GM12878 (cell line): ENCODE data around the gene FRMPD2. TPM values are rescaled to one million over a fixed set of nuclear protein-coding genes. Genes with fewer than 3 reads are reported as not detected.

Experiments
- ATAC-seq: fragments of 200-7000 bp; cut with Tn5 transposase; 3 replicates; pipeline ENCODE4 v1.9.1; 2020; ENCODE audit warnings: mild to moderate bottlenecking, moderate library complexity
- BruUV-seq: library from RNA; stranded (reverse); fragments of 400-500 nt; replicated peaks from 2 replicates; lab custom pipeline; 2021; lab: Mats Ljungman, UMichigan
- CTCF ChIA-PET: fragments of 300-600 bp; sonication (Branson Sonifier 250); formaldehyde crosslinking; extraction: SDS; loops from one replicate; lab custom pipeline; 2021; ENCODE audit warnings: inconsistent platforms; lab: Yijun Ruan, JAX
- POLR2A ChIA-PET: fragments of 350-600 bp; formaldehyde crosslinking; extraction: SDS; loops from one replicate; lab custom pipeline; 2021; ENCODE audit warnings: inconsistent platforms; lab: Charles Lee
- RAD21 ChIA-PET: fragments of 300-600 bp; sonication (Branson Sonifier 250); formaldehyde crosslinking; loops from one replicate; lab custom pipeline; 2023; ENCODE audit warnings: antibody characterized with exemption; ENCODE audit not compliant: unreplicated experiment; lab: Charles Lee
- SMC1A ChIA-PET: fragments of 300-600 bp; sonication (Branson Sonifier 250); formaldehyde crosslinking; loops from one replicate; lab custom pipeline; 2023; ENCODE audit not compliant: unreplicated experiment, uncharacterized antibody; lab: Charles Lee
- DNase-seq: peaks from one replicate; pipeline ENCODE4 v3.0.0-alpha.2; 2011; ENCODE audit warnings: low read depth, low spot score
- FAIRE-seq: peaks from 3 replicates; lab custom pipeline; 2011; peaks lifted over from hg19 to GRCh38; lab: Jason Lieb, UNC
- H2AFZ ChIP-seq: 2 replicates; pipeline ENCODE4 v1.6.0; 2011; ENCODE audit warnings: low read depth, low read length, control low read depth; ENCODE audit not compliant: control insufficient read depth
- H3K27ac ChIP-seq: 2 replicates; pipeline ENCODE4 v1.5.1; 2011; ENCODE audit warnings: control low read depth; ENCODE audit not compliant: control insufficient read depth, insufficient read depth
- H3K27me3 ChIP-seq, 2 experiments: replicated peaks in 1 of 2; 2 replicates each; pipeline versions ENCODE4 v1.6.0 to v1.6.1; 2011; ENCODE audit warnings: low read length in 1 of 2; ENCODE audit not compliant: control insufficient read depth in 2 of 2, insufficient read depth in 2 of 2
- H3K36me3 ChIP-seq, 2 experiments: 2 replicates each; pipeline ENCODE4 v1.5.1; 2011; ENCODE audit warnings: low read length in 1 of 2; ENCODE audit not compliant: control insufficient read depth in 2 of 2, insufficient read depth in 2 of 2
- H3K4me1 ChIP-seq: 2 replicates; pipeline ENCODE4 v1.6.1; 2011; ENCODE audit warnings: mild to moderate bottlenecking, low read length, moderate library complexity, mixed read lengths; ENCODE audit not compliant: control insufficient read depth, insufficient read depth
- H3K4me2 ChIP-seq: 2 replicates; pipeline ENCODE4 v1.6.0; 2011; ENCODE audit warnings: control low read depth; ENCODE audit not compliant: control insufficient read depth, insufficient read depth
- H3K4me3 ChIP-seq: fragments of 200-600 bp; sonication (generic); 2 replicates; pipeline ENCODE4 v1.5.1; 2016
- H3K79me2 ChIP-seq: 2 replicates; pipeline ENCODE4 v1.6.0; 2011; ENCODE audit warnings: low read length; ENCODE audit not compliant: control insufficient read depth, insufficient read depth
- H3K9ac ChIP-seq: 2 replicates; pipeline ENCODE4 v1.8.0; 2011; ENCODE audit warnings: low read length, control low read depth, mixed read lengths; ENCODE audit not compliant: control insufficient read depth, insufficient read depth
- H3K9me3 ChIP-seq: replicated peaks from 3 replicates; pipeline ENCODE4 v1.5.1; 2011; ENCODE audit warnings: mild to moderate bottlenecking, low read length; ENCODE audit not compliant: control insufficient read depth, insufficient read depth
- H4K20me1 ChIP-seq: 2 replicates; pipeline ENCODE4 v1.6.0; 2011; ENCODE audit not compliant: control insufficient read depth, insufficient read depth
- ATF3 ChIP-seq: IDR thresholded peaks from 2 replicates; pipeline ENCODE4 v1.6.1; 2011; ENCODE audit warnings: low read depth, mild to moderate bottlenecking, low read length, moderate library complexity, borderline replicate concordance; ENCODE audit errors: extremely low read depth
- CEBPB ChIP-seq, 2 experiments: fragments of 150-350 bp in 1 of 2; IDR thresholded peaks; 2 replicates each; pipeline ENCODE4 v1.6.1; 2012 to 2014; ENCODE audit warnings: low read depth in 2 of 2, low read length in 2 of 2, borderline replicate concordance in 1 of 2, inconsistent platforms in 1 of 2
- ESRRA ChIP-seq: IDR thresholded peaks from 2 replicates; pipeline ENCODE4 v1.6.1; 2012; ENCODE audit warnings: mild to moderate bottlenecking, low read length, improper control_type of control experiment
- IRF5 ChIP-seq: fragments of 450-650 bp; IDR thresholded peaks from 2 replicates; pipeline ENCODE4 v1.6.1; 2017; ENCODE audit warnings: borderline replicate concordance
- KDM1A ChIP-seq: fragments of 200-600 bp; sonication (generic); IDR thresholded peaks from 2 replicates; pipeline ENCODE4 v1.6.1; 2016; ENCODE audit warnings: borderline replicate concordance
- RFX5 ChIP-seq: IDR thresholded peaks from 2 replicates; pipeline ENCODE4 v1.6.1; 2011; ENCODE audit warnings: low read depth, low read length, improper control_type of control experiment
- STAT1 ChIP-seq: fragments of 450-650 bp; conservative IDR thresholded peaks from 2 replicates; pipeline ENCODE4 v1.6.1; 2014; ENCODE audit warnings: antibody characterized with exemption, mild to moderate bottlenecking
- STAT3 ChIP-seq: IDR thresholded peaks from 2 replicates; pipeline ENCODE4 v1.6.1; 2011; ENCODE audit warnings: low read depth, low read length, improper control_type of control experiment
- ZBTB11 ChIP-seq: fragments of 450-650 bp; formaldehyde crosslinking; IDR thresholded peaks from 2 replicates; pipeline ENCODE4 v1.5.0; 2022; ENCODE audit warnings: mild to moderate bottlenecking, missing genetic modification characterization
- ZNF207 ChIP-seq: fragments of 450-650 bp; IDR thresholded peaks from 2 replicates; pipeline ENCODE4 v1.6.1; 2014; ENCODE audit warnings: antibody characterized with exemption, mild to moderate bottlenecking, borderline replicate concordance
- ZNF384 ChIP-seq: IDR thresholded peaks from 2 replicates; pipeline ENCODE4 v1.6.1; 2012; ENCODE audit warnings: low read depth, mild to moderate bottlenecking, low read length, improper control_type of control experiment, borderline replicate concordance
- ZNF592 ChIP-seq: fragments of 450-650 bp; IDR thresholded peaks from 2 replicates; pipeline ENCODE4 v1.6.1; 2017; ENCODE audit warnings: mild to moderate bottlenecking, moderate library complexity
- WGBS: methylation state at CpG from one replicate; pipeline ENCODE4 v1.1.6; 2016; ENCODE audit warnings: low lambda C conversion rate; ENCODE audit not compliant: insufficient replicate concordance, insufficient coverage; ENCODE audit errors: missing lambda C conversion rate; 5-methylcytosine and 5-hydroxymethylcytosine counted together
- in situ Hi-C: fragments of 300-500 bp; cut with MboI; formaldehyde crosslinking; loops from 9 replicates; pipeline ENCODE4 v1.14.3; 2018; ENCODE audit warnings: mixed read lengths
- intact Hi-C: fragments of 100-400 bp; cut with micrococcal nuclease; formaldehyde crosslinking; loops from one replicate; pipeline ENCODE4 v1.14.2; 2022; ENCODE audit not compliant: unreplicated experiment
- polyA plus RNA-seq, 11 experiments: library from polyadenylated mRNA; depleted of rRNA in 4 of 11; unstranded in 6 of 11; stranded (reverse) in 5 of 11; fragments of >200 nt; fragmentation: Nextera tagmentation in 4 of 11; fragmentation: Illumina TruSeq in 1 of 11; extraction: Ambion mirVana in 4 of 11; extraction: Trizol in 1 of 11; gene quantifications; 1 replicate in 1 of 11; 2 replicates in 10 of 11; pipeline versions ENCODE4 v1.2.1 to v1.2.3, GENCODE V29; 2011 to 2016; ENCODE audit warnings: inconsistent platforms in 2 of 11, missing spikeins in 2 of 11, low read depth in 1 of 11
- total RNA-seq, 4 experiments: library from RNA; depleted of rRNA in 3 of 4; stranded (reverse); fragments of >200 nt in 3 of 4; fragmentation: Illumina TruSeq in 1 of 4; extraction: Trizol in 1 of 4; gene quantifications; 2 replicates each; pipeline versions ENCODE4 v1.2.1 to v1.2.3, GENCODE V29; 2013 to 2021

FRMPD2 gene
- total and polyA plus RNA-seq, 10 of the 15 experiments (the other 5 are each of a cell fraction or from before 2014, with no cell fraction given), result 0.38 to 5.7 (median 1.4) TPM

GRCh38 chr10:48195803-48196202 is 78.7 kb downstream of the FRMPD2 start:
- H3K79me2 ChIP-seq, result no peaks in the 10 kb centered on the region
- no peaks in the 10 kb centered on the region for H3K36me3 ChIP-seq
- no TSS peak for BruUV-seq
- RAD21 ChIA-PET, result no interaction called here
- no peak overlapping the region for H3K27ac ChIP-seq
- 41% methylated on average over 2 of the region's 2 CpGs for WGBS
- DNase-seq (no peak), ATAC-seq (no peak), FAIRE-seq (no peak)
- intact Hi-C loops, result no loop called here
- no peaks in the 10 kb centered on the region for H3K9me3 ChIP-seq
- H3K9ac ChIP-seq, result no peak overlapping the region
- no peak overlapping the region for H3K4me3 ChIP-seq
- no peak overlapping the region for H2AFZ ChIP-seq
- in situ Hi-C loops, result no loop called here
- SMC1A ChIA-PET, result interaction anchor here (0.7 to 2.1 kb wide), 5 partner anchors 8 to 219 kb away, joined by 3 to 9 read pairs (median 5); no protein-coding TSS in a partner anchor
- CTCF ChIA-PET, result interaction anchor here (0.6 to 3.1 kb wide), 4 partner anchors 9 to 819 kb away, joined by 3 to 11 read pairs (median 4); no protein-coding TSS in a partner anchor
- H3K4me2 ChIP-seq, result no peak overlapping the region
- no peaks in the 10 kb centered on the region for H3K4me1 ChIP-seq
- POLR2A ChIA-PET, result no interaction called here
- no peaks in the 10 kb centered on the region for H4K20me1 ChIP-seq
- H3K27me3 ChIP-seq, result no peaks in the 10 kb centered on the region
- TF ChIP-seq ZBTB11, result no peak
- TF ChIP-seq STAT3, result no peak
- TF ChIP-seq ZNF384, result no peak
- no peak for TF ChIP-seq ZNF592
- no peak for TF ChIP-seq STAT1
- TF ChIP-seq ZNF207, result no peak
- TF ChIP-seq IRF5, result no peak
- no peak for TF ChIP-seq ESRRA
- no peak for TF ChIP-seq RFX5
- no peak for TF ChIP-seq CEBPB (IDR thresholded peaks at IDR 0.05; ENCODE audit: borderline replicate concordance in 1 of 2, low read depth in 2 of 2, low read length in 2 of 2)
- no peak for TF ChIP-seq KDM1A
- TF ChIP-seq ATF3, result no peak
